ENCODE measurements around the gene GAPDH.

GAPDH gene

GRCh38 chr12:6542209-6543009, 8.1 kb downstream of the GAPDH start:
- ChIA-PET POLR2A (interaction anchor here (1.6 kb wide), 1 partner anchor 8 kb away, joined by 10 read pairs; the partner anchor contains the start of gene GAPDH), CTCF (no interaction called here)
- Histone ChIP-seq H3K9me3 (ENCODE audit: control insufficient read depth, insufficient read depth, low read depth, low read length) (no peaks in the 10 kb centered on the region), H3K4me1 (ENCODE audit: control insufficient read depth, insufficient read depth, low read length) (peaks cover 4% of the 10 kb centered on the region; the same call in 1 of the 2 replicates), H3K27ac (ENCODE audit: extremely low read depth, low read depth, low read length) (no peak overlapping the region), H3K36me3 (ENCODE audit: control insufficient read depth in 2 of 2, insufficient read depth in 1 of 2, low read length in 2 of 2) (peaks cover 20 to 78% of the 10 kb centered on the region in 2 experiments), H3K4me3 (ENCODE audit: low read depth, low read length) (no peak overlapping the region)
- TF ChIP-seq ZNF488 (tag by site-specific recombination; IDR thresholded peaks at IDR 0.05) (no peak), HOXA7 (CRISPR knock-in tag; IDR thresholded peaks at IDR 0.05; ENCODE audit: borderline replicate concordance) (no peak), SP2 (tag by site-specific recombination; IDR thresholded peaks at IDR 0.05) (no peak), ZFP41 (tag by site-specific recombination; IDR thresholded peaks at IDR 0.05; ENCODE audit: borderline replicate concordance) (no peak), TRIM28 (IDR thresholded peaks at IDR 0.05; ENCODE audit: borderline replicate concordance, low read length) (no peak), ZNF76 (tag by site-specific recombination; IDR thresholded peaks at IDR 0.05; ENCODE audit: borderline replicate concordance, low read depth) (no peak), ZNF214 (tag by site-specific recombination; IDR thresholded peaks at IDR 0.05; ENCODE audit: borderline replicate concordance) (no peak), ZNF169 (tag by site-specific recombination; IDR thresholded peaks at IDR 0.05) (no peak), ZNF561 (tag by site-specific recombination; IDR thresholded peaks at IDR 0.05; ENCODE audit: borderline replicate concordance) (no peak), ZNF580 (tag by site-specific recombination; IDR thresholded peaks at IDR 0.05) (no peak)

- POLR2A ChIA-PET = interaction anchor here (0.6 to 1.9 kb wide), 2 partner anchors 12 kb away, joined by 4 to 7 read pairs; partner anchors contain the start of gene GAPDH
- no peaks in the 10 kb centered on the region for H3K9me3 ChIP-seq (ENCODE audit: control insufficient read depth, insufficient read depth, low read depth, low read length)
- peaks cover 32 to 86% of the 10 kb centered on the region in 2 experiments for H3K36me3 ChIP-seq (ENCODE audit: control insufficient read depth in 2 of 2, insufficient read depth in 1 of 2, low read length in 2 of 2)
- H3K4me1 ChIP-seq (ENCODE audit: control insufficient read depth, insufficient read depth, low read length) = peaks cover 2% of the 10 kb centered on the region; the same call in 1 of the 2 replicates
- H3K27ac ChIP-seq (ENCODE audit: extremely low read depth, low read depth, low read length) = no peak overlapping the region
- CTCF ChIA-PET = interaction anchor here (0.7 to 4.3 kb wide), 3 partner anchors 8 to 18 kb away, joined by 3 to 16 read pairs (median 5); no protein-coding TSS in a partner anchor
- H3K4me3 ChIP-seq (ENCODE audit: low read depth, low read length) = no peak overlapping the region
- no peak for TF ChIP-seq ZNF501 (tag by site-specific recombination; IDR thresholded peaks at IDR 0.05)
- no peak for TF ChIP-seq ZFHX2 (tag by site-specific recombination; conservative IDR thresholded peaks at IDR 0.05)
- TF ChIP-seq ZNF768 (tag by site-specific recombination; IDR thresholded peaks at IDR 0.05) = no peak
- no peak for TF ChIP-seq ZNF280D (tag by site-specific recombination; IDR thresholded peaks at IDR 0.05)
- TF ChIP-seq ZBTB17 (tag by site-specific recombination; IDR thresholded peaks at IDR 0.05) = no peak
- TF ChIP-seq MYNN (tag by site-specific recombination; IDR thresholded peaks at IDR 0.05; ENCODE audit: borderline replicate concordance) = no peak
- no peak for TF ChIP-seq ZNF664 (tag by site-specific recombination; IDR thresholded peaks at IDR 0.05)
- TF ChIP-seq ZNF843 (tag by site-specific recombination; IDR thresholded peaks at IDR 0.05) = no peak
- no peak for TF ChIP-seq ZNF10 (tag by site-specific recombination; IDR thresholded peaks at IDR 0.05)
- TF ChIP-seq ZNF624 (tag by site-specific recombination; IDR thresholded peaks at IDR 0.05) = no peak
- TF ChIP-seq ATF2 (tag by site-specific recombination; IDR thresholded peaks at IDR 0.05; ENCODE audit: low read depth) = no peak
- TF ChIP-seq ZBTB10 (tag by site-specific recombination; IDR thresholded peaks at IDR 0.05) = no peak
- TF ChIP-seq ZNF350 (tag by site-specific recombination; IDR thresholded peaks at IDR 0.05) = no peak
- TF ChIP-seq AEBP2 (tag by site-specific recombination; IDR thresholded peaks at IDR 0.05; ENCODE audit: borderline replicate concordance) = no peak
Measured at GRCh38 chr12:6546016-6546415, 11.7 kb downstream of the GAPDH start.
